GM21619 (cell line): ENCODE data around the gene IGHMBP2.

Source experiments
- ATAC-seq: cut with Tn5 transposase; IDR thresholded peaks from one replicate; pipeline ENCODE4 v1.9.1; 2021; ENCODE audit not compliant: unreplicated experiment

IGHMBP2 gene

DNA sequence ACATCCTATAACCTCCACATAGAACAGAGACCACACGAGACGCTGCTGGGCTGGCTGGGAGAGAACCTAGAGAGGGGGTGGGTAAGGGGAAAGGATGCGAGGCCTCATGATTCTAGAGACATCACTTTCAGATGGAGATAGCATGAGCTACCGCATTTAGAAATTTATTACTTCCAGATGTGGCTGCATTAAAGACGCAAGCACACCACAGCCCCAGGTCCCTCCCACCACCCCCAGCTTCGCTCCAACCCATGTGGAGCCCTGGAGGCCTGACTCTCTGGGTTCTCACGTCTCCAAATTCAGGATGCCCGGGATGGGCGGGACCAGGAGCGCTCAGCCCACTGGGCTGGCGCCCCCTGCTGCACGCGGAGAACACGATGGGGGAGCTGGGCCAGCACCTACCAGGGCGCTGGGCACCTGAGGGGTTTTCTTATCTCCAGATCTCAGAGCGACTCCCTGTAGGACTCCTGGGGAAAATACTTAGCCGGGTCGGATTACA is 13.7 kb upstream of the IGHMBP2 start:
- ATAC-seq = no peak

DNA sequence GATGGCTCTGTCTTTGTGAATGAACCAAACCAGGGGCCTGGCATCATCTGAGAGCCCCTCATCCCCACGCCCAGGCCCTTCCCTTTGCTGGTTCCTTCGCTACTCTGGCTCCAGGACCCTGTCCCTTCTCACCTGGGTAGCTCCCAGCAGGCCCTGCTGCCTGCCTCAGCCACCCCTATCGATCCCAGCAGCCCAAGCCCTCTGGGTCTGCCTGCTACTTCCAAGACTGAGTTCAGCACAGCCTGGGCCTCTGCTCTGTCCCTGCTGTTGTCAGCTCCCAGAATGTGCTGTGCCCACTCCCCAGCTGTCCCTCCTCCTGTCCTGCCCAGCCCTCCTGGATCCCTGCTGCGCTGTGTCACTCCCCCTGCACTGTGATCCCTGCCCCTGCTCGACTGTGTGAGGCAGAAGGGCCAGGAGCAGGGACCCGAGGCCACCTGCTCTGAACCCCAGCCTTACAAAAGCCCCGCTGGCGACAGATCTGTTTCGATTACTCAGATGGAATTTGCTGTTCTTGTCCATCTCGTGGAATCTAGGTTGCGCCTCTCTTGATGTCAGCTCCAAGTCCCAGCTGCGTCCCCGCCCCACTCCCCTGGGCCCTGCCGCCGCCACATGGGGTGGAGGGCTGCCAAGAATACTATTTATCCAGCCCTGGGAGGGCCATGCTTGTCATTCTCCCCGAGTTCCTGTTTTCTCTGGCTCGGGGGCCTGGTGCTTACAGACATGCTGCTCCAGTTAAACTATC is 13.0 kb upstream of the IGHMBP2 start:
- no peak for ATAC-seq

DNA sequence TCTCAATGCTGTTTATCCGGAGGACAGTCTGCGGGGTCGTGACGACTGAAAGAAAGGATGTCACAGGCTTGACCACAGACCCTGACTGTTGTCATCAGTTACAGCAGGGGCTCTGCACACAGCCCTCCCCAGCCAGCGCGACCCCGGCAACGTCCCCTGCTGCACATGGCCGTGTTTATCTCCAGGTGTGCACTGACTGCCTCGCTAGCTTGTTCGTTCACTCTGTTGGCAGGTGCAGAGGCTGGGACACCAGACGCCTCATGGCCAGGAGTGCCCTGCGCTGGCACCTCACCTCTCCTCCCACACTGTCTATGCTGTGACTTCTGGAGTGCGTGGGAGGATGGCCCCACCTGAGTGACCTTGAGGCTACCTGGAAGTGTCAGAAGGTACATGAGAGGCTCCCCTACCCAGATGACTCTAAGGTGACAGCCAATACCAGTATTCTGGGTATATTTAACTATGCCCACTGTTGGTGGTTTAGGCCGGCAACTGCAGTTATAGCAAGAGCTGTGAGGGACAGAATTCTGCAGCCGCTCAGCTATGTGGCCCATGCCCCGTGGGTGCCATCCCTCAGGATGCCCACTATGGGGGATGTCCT is 12.2 kb upstream of the IGHMBP2 start:
- ATAC-seq = no peak

DNA sequence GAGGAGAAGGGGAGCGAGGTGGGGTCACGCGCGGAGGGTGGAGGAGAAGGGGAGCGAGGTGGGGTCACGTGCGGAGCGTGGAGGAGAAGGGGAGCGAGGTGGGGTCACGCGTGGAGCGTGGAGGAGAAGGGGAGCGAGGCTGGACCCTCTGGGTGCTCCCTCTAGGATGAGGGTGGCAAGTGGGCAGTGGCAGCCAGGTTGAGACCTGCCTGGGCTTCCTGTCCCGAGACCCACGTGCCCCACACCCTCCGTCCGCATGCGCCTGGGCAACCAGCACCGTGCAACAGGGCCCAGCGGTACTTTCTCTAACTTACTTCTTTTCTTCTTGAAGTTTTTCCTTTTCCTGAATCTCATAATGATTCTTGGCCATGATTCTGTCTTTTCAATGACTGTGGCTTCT is 11.1 kb upstream of the IGHMBP2 start:
- ATAC-seq = no peak

DNA sequence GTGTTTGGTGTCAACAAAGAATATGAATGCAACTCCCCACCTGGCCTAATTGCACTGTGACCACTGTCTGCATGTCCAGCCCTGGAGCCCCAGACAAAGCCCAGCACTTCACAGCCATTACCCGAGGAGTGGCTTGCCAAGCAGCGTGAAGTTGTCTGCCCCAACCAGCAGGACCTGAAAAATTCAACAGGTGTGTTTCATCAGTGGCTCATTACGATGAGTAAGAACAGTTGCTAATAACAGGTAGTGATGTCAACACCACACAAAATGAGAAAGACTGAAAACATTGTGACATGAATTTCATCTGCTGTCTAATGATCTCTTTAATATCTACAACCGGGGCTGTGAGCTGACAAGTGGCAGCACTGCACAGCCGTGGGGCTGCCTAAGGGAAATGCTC is 10.4 kb upstream of the IGHMBP2 start:
- ATAC-seq = no peak

DNA sequence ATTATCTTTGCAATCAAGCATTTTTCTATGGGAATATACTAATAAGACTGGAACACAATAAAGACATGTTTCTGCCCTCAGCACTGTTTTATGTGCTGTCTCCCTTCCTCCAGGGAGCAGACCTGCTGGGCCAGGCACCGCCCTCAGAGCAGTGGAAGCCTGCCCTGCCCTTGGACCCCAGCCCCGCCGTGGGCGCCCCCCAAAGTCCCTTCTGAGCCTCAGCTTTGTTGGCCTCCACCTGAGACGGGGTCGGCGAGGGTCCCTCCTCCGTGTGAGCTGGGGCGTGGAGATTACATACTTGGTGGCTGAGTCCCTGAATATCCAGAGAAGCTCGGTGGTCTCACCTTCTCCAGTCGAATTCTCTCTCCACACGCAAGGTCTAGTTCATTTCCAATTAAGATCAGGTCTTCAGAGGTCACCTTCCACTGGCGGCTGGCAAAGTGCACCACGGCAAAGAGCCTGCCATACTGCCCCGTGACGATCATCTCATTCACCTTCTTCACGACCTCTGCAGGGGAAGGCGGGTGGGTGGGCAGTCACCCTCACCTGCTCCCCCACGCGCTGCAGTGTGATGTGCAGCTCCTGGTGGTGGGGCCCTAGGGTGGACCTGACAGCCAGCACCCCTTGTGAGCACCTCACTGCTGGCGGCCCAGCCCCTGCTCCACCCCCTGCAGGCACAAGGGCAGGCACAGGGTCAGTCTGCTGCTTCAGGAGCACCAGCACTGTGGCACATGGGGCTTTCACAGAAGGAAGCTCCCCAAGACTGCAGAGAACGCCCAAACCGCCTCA is 7.3 kb upstream of the IGHMBP2 start:
- ATAC-seq = no peak

DNA sequence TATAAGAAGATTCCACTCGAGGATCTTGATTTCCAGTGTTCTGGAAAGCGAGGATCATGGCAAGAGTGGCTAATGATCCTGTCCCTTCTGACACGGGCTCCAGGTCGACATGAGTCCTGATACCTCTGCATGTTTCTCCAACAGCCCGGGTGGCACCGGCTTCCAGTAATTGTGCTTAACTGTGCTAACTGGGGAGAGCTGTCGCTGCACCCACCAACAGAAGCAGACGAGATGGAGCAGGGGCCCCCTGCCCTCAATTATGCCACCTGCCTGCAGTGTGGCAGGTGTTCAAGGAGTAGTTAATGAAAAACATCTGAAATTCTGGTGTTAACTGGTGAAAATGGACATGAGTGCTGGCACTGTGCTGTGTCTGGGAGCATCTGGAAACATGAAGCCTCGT is 6.2 kb upstream of the IGHMBP2 start:
- ATAC-seq = no peak

DNA sequence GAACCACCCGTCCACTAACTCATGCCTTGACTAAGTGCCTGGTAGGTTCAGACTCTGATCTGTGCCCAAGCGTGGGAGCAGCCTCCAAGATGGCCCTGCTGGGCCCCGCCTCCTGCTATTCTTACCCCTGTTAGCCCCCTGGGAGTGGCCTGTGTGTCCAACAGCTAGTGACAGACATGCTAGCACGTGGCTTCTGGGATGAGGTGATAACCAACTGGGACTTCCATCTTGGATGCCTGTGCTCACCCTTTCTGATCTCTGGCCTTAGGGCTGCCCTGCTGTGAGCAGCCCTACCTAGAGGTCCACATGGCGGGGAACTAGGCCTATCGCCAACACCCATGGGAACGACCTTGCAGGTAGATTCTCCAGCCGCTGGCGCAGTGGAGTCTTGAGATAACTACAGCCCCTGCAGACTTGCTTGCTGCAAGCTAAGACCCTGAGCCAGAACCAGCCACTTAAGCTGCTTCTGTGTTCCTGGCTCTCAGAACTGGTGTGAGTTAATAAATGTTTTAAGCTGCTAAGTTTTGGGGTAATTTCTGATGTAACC is 2.8 kb upstream of the IGHMBP2 start:
- no peak for ATAC-seq

DNA sequence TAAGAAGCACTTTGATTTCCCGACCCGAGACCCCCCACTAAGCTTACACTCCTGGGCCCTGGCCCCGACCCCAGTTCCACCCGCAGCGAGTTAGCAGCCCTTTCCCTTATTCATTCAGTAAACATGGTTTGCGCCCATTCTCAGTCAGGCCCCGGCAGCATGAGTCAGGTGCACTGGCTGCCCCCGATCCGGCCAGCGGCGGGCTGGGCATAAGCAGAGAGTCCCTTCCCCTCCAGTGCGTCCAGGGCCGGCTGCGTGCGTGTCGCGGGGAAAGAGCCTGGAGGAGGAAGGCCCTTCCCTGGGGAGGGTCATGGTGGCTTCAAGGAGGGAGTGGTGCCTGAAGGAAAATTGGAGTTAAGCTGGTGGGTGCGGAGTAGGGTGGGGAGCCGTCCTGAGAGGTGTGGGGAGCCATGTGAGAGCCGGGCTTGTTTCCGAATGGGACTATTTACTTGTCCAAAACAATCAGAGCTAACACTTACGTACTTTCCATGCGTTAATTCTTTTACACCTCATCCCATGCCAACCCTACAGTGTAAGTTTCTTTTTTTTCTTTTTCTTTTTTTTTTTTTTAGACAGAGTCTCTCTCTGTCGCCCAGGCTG is 657 bp downstream of the IGHMBP2 start:
- ATAC-seq = peak; percentile 9

DNA sequence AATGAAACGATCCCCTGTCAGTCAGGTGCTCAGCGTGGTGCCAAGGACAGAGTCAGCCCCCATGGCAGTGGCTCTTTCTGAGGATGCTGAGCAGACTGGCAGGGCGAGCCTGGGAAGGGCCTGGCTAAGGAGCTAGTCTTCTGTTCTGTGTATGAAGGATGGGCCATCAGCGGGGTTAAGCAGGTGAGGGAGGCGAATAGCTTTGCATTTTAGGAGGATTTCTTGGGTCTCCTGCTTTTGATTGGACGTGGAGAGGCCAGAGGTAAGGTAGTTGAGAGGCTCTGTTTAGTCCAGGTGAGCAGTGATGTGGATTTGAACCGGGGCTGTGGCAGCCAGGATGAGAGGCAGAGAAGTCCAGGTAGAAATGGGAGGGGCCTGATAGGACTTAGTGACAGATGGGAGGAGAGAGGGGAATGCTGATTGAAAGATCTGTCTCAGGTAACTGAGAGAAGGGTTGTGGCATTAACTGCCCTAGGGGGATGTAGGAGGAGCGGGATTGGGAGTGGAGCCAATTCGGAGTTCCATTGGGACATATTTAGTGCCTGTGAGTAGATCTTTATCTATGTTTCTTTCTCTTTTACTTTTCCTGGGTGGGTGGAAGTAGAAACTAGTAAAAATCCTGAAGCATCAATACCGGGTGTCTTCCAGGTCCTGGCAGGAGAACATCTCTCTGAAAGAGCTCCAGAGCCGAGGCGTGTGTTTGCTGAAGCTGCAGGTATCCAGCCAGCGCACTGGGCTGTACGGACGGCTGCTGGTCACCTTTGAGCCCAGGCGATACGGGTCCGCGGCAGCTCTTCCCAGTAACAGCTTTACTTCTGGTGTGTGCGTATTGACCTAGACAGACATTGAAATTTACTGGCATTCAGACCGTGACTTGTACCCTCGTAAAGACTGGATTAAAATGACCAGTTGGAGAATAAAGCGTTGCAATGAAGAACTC is 2.0 kb downstream of the IGHMBP2 start:
- no peak for ATAC-seq

DNA sequence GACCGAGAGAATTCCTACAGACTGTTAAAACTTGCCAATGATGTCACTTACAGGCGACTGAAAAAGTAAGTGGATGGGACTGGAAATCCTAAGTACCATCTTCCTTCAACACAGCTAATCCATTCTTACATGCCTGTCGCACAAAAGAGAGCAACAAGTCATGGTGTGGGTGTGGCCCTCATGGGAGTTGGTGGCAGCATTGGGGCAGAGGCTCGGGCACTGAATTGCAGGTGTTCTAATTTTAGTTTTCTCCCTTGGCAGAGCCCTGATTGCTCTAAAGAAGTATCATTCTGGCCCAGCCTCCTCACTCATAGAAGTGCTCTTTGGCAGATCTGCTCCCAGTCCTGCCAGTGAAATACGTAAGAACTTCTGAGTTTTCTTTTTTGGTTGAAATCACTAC is 4.6 kb downstream of the IGHMBP2 start:
- no peak for ATAC-seq

DNA sequence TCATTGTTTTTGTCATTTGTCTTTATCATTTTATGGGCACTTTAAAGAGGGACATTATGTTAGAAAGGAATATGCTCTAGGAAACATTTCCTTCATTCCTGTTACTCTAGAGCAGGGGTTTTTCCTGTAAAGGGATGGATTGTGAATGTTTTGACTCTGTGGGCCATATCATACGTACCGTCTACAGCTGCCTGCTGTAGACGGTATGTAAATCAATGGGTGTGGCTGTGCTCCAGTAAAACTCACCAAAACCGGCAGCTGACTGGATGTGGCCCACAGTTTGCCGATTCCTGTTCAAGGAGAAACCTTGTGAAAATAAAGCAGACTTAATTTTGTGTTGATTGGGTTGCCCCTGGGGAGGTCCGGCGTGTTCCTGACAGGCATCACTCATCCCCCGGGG is 7.3 kb downstream of the IGHMBP2 start:
- ATAC-seq = no peak

DNA sequence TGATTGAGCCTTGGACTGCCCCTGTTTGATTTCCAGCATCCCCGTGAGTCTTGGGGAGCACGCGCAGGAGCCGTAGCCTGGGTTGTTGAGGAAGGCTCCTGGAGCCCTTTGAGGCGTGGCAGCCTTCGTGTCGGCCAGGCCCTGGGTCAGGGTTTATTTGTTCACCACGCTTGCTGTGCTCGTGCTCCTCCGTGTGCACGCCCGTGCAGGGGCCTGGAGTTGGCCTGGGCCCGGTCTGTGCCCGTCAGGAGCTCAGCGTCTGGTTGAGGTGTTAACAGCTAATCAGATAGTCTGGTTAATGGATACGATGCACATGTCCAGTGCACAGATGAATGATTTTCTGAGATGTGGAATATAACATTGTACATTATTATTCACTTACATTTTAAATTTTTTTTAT is 8.0 kb downstream of the IGHMBP2 start:
- ATAC-seq = no peak

DNA sequence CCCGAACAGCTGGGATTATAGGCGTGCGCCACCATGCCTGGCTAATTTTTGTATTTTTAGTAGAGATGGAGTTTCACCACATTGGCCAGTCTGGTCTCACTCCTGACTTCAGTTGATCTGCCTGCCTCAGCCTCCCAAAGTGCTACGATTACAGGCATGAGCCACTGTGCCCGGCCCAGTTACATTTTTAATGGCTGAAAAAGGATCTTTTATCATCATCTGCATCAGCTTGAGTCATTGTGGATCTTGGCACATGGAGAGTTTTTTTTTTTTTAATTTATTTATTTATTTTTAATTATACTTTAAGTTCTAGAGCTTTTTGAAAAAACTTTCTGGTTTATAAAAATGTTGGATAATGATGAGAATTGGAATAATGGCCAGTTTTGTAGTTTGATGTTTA is 8.6 kb downstream of the IGHMBP2 start:
- no peak for ATAC-seq

DNA sequence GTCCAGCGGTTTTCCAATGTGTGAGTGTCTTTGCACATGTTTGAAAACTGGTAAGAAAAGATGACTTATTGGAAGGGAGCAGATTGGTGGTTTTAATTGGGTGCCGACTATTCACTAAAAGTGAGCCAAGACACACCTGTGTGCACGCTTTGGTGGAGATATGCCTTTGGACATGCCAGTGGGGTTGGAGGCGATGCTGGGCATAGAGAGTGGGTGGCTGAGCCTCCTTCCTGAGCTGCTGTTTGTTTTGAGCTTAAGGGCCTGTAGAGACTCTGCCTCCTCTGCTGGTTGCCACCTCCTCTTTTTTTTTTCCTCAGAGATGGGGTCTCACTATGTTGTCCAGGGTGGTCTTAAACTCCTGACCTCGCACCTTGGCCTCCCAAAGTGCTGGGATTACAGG is 9.5 kb downstream of the IGHMBP2 start:
- no peak for ATAC-seq

DNA sequence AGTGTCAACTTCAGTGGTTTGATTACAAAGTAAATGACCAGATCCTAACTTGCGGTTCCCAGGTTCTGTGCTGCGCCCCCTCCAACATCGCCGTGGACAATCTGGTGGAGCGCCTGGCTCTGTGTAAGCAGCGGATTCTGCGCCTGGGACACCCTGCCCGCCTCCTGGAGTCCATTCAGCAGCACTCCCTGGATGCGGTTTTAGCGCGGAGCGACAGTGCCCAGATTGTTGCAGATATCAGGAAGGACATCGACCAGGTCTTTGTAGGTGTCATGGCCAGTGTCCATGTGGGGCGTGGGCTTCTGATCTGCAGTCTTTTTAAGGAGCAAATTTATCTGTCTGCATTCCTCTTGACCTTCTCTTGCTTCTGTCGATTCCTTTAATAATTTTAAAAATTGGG is 11.1 kb downstream of the IGHMBP2 start:
- no peak for ATAC-seq

DNA sequence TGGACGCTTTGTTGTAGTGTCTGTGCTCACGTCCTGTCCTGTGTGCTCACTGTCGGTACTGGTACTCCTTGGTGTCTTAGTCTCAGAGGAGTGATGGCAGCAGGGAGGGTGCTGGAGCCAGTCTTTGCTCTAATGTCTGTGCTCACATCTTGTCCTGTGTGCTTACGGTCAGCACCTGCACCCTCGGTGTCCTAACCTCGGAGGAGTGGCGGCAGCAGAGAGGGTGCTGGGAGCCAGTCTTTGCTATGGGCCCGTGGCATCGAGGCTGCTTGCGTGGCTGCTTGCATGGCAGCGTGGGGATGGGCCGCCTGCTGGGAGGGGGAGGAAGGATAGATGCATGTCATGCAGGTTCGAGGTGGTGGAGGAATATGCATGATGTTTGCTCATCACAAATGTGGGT is 12.7 kb downstream of the IGHMBP2 start:
- ATAC-seq = no peak

DNA sequence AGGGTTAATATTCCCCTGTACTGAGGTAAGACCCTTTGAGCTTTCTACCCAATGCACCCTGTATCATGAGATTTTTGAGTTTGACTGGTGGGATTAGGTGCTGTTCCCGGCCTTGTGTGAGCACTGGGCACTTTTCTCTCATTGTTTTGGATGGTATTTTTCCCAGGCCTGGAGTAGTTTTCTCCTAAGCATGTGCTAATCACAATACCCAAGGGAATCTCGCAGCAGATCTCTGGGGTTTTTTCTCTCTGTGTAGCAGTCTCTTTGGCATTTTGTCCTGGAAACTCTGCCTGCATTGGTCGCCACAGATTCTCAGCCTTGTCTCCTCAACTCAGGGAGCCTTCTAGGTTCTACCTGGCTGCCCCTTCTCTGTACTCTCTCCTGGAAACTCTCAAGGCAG is 19.9 kb downstream of the IGHMBP2 start:
- ATAC-seq = no peak

DNA sequence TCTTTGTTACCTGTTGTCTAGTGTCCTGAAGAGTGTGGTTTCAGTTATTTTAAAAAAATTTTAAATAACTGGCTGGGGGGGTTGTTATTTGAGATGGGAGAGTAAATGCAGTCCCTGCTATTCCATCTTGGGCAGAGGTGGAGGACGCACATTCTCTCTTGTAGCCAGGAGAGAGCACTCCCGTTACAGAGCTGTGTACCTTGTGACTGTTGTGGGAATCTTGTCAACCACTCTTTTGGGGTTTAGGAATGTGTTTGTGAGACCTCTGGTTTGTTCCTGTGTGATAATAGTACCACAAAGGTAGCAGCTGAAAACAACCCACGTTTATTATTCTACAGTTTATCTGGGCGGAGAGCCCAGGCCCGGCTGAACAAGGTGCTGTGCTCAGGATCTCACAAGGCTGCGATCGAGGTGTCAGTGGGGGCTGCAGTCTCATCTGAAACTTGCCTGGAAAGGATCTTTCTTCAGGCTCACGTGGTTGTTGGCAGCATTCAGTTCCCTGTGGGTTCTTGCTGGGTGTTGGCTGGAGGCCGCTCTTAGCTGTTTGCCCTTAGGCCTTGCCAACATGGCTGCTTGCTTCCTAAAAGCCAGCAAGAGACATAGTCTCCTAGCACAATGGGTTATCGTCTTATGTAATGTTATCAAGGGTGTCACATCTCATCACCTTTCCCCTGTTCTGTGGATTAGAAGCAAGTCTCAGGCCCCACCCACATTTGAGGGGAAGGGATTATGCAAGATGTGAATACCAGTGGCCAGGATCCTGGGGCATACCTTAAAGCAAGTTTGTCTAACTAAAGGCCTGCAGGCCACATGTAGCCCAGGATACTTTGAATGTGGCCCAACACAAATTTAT is 20.6 kb downstream of the IGHMBP2 start:
- no peak for ATAC-seq
